ENCODE measurements around the gene DMAC1. TPM values are rescaled to one million over a fixed set of nuclear protein-coding genes. Genes with fewer than 3 reads are reported as not detected.

Gene DMAC1
- total and polyA plus RNA-seq, 3 donors from 2014 or later, result 17.2 to 47.9 (median 17.5) TPM

DNA sequence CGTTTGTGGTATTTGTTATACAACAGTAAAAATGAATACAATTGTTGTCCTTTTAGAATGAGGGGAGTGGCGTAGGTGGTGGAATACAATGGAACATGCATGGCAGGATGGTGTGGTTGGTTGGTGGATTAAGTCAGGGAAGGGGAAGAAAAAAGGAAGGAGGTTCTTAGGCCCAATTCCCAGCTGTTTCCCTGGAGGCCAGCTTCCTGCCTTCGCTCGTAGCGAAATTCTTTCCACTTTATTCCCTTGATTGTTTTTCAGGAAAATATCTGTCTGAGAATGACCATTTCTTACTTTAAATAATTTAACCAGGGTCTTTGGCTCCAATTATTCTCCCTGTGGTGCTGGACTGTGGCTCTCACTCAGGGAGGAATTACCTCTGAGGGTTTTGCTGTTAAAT is 24.1 kb upstream of the DMAC1 start:
- intact Hi-C loops (cut with DNase I; ENCODE audit: low total_unique reads), result no loop called here
- Histone ChIP-seq H3K27ac (no peak overlapping the region), H3K9me3 (no peaks in the 10 kb centered on the region), H3K4me1 (no peaks in the 10 kb centered on the region), H3K4me3 (no peak overlapping the region), H3K36me3 (ENCODE audit: low read depth, missing control alignments) (no peaks in the 10 kb centered on the region), H3K27me3 (no peaks in the 10 kb centered on the region)
- TF ChIP-seq, protein P1, sequence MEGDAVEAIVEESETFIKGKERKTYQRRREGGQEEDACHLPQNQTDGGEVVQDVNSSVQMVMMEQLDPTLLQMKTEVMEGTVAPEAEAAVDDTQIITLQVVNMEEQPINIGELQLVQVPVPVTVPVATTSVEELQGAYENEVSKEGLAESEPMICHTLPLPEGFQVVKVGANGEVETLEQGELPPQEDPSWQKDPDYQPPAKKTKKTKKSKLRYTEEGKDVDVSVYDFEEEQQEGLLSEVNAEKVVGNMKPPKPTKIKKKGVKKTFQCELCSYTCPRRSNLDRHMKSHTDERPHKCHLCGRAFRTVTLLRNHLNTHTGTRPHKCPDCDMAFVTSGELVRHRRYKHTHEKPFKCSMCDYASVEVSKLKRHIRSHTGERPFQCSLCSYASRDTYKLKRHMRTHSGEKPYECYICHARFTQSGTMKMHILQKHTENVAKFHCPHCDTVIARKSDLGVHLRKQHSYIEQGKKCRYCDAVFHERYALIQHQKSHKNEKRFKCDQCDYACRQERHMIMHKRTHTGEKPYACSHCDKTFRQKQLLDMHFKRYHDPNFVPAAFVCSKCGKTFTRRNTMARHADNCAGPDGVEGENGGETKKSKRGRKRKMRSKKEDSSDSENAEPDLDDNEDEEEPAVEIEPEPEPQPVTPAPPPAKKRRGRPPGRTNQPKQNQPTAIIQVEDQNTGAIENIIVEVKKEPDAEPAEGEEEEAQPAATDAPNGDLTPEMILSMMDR (IDR thresholded peaks at IDR 0.05), result no peak
- no peak for TF ChIP-seq POLR2A (IDR thresholded peaks at IDR 0.05)
- 80 to 92% methylated on average over 5 of the region's 5 CpGs for WGBS, 2 donors
- DNase-seq, result no peak

DNA sequence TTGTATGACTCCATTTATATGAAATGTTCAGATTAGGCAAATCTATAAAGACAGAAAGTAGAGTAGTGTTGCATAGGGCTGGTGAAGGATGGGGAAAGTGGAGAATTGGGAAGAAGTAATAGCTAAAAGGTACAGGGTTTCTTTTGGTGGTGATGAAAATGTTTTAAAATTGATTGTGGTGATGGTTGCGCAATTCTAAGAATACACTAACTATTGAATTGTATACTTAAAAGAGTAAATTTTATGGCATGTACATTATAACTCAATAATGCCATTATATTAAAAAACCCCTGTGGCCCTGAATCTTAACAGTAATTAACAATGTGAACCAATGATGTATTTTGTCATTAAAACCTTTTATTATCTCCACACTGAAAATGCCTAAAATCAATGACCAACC is 20.4 kb upstream of the DMAC1 start:
- no peaks in the 10 kb centered on the region for H3K9me3 ChIP-seq
- WGBS, 2 donors, result 0% methylated on average over 1 of the region's 1 CpG
- no peak overlapping the region for H3K4me3 ChIP-seq
- H3K4me1 ChIP-seq, result no peaks in the 10 kb centered on the region
- intact Hi-C loops (cut with DNase I; ENCODE audit: low total_unique reads), result no loop called here
- no peak for DNase-seq
- no peaks in the 10 kb centered on the region for H3K36me3 ChIP-seq (ENCODE audit: low read depth, missing control alignments)
- no peak overlapping the region for H3K27ac ChIP-seq
- H3K27me3 ChIP-seq, result no peaks in the 10 kb centered on the region
- no peak for TF ChIP-seq POLR2A (IDR thresholded peaks at IDR 0.05)
- TF ChIP-seq, protein P1 (IDR thresholded peaks at IDR 0.05), result no peak

DNA sequence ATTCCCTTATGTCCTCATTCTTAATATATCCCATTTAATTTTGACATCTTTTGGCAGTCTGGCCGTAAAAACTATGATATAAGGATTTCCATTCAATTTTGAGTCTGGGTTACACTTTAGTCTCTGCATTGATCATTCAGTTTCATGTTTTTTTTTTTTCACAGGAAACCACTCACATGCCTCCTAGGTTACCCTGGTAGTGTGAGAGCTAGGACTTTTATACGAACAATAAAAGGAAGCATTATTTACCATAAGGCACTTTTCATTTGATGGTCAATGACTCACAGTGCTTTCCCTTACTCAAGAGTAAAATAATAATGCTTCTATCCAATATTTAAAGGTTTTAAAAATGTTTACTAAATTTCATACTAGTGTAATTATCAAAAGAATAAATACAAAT is 16.4 kb upstream of the DMAC1 start:
- DNase-seq, result no peak
- no peaks in the 10 kb centered on the region for H3K4me1 ChIP-seq
- no peaks in the 10 kb centered on the region for H3K36me3 ChIP-seq (ENCODE audit: low read depth, missing control alignments)
- intact Hi-C loops (cut with DNase I; ENCODE audit: low total_unique reads), result no loop called here
- no peaks in the 10 kb centered on the region for H3K9me3 ChIP-seq
- WGBS, 2 donors, result 74 to 90% methylated on average over 2 of the region's 2 CpGs
- no peaks in the 10 kb centered on the region for H3K27me3 ChIP-seq
- no peak for TF ChIP-seq POLR2A (IDR thresholded peaks at IDR 0.05)
- TF ChIP-seq, protein P1 (IDR thresholded peaks at IDR 0.05), result no peak
- no peak overlapping the region for H3K27ac ChIP-seq
- H3K4me3 ChIP-seq, result no peak overlapping the region

DNA sequence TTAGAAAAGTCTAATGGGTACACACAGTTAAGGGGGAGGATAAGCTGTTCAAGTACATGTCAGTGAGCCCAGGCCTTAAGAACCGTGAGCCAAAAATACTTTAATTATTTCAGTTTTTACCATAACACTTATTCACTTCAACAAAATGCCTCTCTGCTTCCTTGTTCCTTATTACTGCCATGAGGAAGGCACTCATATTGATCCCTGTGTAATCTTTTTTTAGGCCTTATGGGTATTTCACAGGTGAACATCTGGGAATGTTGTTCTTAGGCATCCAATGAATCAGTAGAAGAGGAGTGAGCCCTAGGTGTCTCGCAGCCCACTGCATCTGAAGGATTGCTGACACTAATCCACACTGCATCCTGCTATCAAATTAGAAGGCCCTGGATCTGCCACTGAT is 13.5 kb upstream of the DMAC1 start:
- 78 to 80% methylated on average over 2 of the region's 2 CpGs for WGBS, 2 donors
- TF ChIP-seq, protein P1 (IDR thresholded peaks at IDR 0.05), result no peak
- Histone ChIP-seq H3K9me3 (no peaks in the 10 kb centered on the region), H3K36me3 (ENCODE audit: low read depth, missing control alignments) (no peaks in the 10 kb centered on the region), H3K4me3 (no peak overlapping the region), H3K27me3 (no peaks in the 10 kb centered on the region), H3K27ac (no peak overlapping the region), H3K4me1 (no peaks in the 10 kb centered on the region)
- DNase-seq, result no peak
- intact Hi-C loops (cut with DNase I; ENCODE audit: low total_unique reads), result no loop called here

DNA sequence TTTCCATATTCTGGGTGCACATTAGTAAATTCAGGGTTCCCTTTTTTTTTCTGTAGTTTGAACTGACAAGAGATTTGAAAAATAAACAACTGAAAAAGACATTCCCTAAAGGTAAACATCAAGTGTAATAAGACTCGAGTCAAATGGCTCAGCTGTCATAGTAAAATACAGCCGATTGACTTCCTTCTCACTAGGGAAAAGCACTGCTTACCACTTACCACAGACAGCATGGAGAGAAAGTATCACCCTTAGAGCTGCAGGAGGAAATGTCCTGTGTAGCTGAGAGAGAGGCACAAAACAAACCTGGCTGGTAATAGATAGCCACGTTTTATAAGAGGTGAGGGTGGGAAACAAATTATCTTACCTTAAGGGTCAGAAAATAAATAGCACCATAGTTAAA is 12.1 kb upstream of the DMAC1 start:
- no peaks in the 10 kb centered on the region for H3K4me1 ChIP-seq
- no peak for DNase-seq
- H3K36me3 ChIP-seq (ENCODE audit: low read depth, missing control alignments), result no peaks in the 10 kb centered on the region
- no peak overlapping the region for H3K27ac ChIP-seq
- H3K4me3 ChIP-seq, result no peak overlapping the region
- intact Hi-C loops (cut with DNase I; ENCODE audit: low total_unique reads), result no loop called here
- TF ChIP-seq, protein P1 (IDR thresholded peaks at IDR 0.05), result no peak
- no peak for TF ChIP-seq POLR2A (IDR thresholded peaks at IDR 0.05)
- no peaks in the 10 kb centered on the region for H3K9me3 ChIP-seq
- H3K27me3 ChIP-seq, result no peaks in the 10 kb centered on the region
- 53 to 70% methylated on average over 3 of the region's 3 CpGs for WGBS, 2 donors
